Hematopoietic multipotent progenitor cell treated with erythropoietin and hydrocortisone succinate and interleukin-3 and kit ligand, for 4 days (in vitro differentiated cells): ENCODE results near the gene AXL.
A peak's percentile ranks its signal among the peaks of the same experiment; 100 is the strongest.
"Not testable (repeated sequence)": the region's sequence is repeated elsewhere in the genome, so short reads cannot be mapped to it uniquely, and the experiment has no call there.

Experiments
- DNase-seq: peaks from one replicate; pipeline ENCODE4 v3.0.0-alpha.2; 2015

Gene AXL

DNA sequence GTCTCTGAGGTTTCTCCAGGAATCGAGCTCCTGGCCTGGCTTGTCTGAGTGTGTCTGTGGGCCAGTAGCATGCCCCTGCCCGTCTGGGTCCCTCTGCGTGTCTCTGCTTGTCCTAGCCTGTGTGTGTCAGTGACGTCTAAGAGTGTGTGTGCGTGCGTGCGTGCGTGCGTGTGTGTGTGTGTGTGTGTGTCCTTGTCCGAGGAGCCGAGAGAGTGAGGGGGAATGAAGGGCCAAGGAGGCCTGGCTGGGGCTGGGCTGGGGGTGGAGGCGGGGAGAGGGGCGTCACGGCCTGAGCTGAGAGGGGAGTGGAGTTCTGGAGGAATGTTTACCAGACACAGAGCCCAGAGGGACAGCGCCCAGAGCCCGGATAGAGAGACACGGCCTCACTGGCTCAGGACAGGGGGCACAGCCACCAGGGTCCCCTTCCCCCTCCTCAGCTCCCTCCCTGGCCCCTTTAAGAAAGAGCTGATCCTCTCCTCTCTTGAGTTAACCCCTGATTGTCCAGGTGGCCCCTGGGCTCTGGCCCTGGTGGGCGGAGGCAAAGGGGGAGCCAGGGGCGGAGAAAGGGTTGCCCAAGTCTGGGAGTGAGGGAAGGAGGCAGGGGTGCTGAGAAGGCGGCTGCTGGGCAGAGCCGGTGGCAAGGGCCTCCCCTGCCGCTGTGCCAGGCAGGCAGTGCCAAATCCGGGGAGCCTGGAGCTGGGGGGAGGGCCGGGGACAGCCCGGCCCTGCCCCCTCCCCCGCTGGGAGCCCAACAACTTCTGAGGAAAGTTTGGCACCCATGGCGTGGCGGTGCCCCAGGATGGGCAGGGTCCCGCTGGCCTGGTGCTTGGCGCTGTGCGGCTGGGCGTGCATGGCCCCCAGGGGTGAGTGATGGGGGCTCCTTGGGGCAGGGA is at the start of gene AXL:
Gene AXL, plus strand, starts transcription at position 609 of the 893 bp plus-strand sequence. Its CDS starts 170 bp downstream, at position 779.
- DNase-seq, result peak; percentile 37

DNA sequence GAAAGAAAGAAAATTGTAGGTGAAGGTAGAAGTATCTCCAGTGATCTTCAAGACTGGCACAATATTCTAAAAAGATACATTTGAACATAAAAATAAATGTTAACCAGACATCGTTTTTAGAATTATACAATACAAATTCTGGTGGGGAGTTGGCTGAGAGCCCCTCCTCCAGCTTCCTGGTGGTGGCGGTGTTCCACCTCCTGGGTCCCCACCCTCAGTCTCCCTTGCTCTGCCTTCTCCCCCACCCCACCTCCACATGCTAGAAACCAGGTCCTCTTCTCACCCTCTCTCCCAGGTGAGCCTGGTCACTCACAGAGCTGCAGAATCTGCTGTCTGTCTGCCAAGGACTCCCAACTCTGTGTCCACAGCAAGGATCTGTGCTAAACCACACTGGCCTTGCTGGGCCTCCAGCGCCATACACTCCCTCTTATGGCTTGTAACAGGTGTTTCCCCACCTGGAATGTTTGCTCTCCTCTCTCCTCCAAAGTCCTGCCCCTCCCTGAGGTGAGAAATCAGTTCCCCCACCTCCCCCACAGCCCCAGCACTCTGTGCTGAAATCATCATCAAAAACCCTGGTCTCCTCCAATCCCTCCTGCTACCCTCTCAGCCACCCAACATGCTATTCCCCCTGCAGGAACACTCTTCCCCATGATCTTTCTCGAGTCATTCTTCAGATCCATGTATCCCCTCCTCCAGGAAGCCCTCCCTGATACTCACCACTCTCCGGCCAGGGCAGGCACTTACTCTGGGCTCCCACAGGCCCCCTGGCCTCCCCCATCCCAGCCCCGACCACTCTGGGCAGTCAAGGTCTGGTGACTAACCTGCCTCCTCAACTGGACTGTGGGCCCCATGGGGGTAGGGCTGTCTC is 46.5 kb upstream of the AXL start:
- no peak for DNase-seq

DNA sequence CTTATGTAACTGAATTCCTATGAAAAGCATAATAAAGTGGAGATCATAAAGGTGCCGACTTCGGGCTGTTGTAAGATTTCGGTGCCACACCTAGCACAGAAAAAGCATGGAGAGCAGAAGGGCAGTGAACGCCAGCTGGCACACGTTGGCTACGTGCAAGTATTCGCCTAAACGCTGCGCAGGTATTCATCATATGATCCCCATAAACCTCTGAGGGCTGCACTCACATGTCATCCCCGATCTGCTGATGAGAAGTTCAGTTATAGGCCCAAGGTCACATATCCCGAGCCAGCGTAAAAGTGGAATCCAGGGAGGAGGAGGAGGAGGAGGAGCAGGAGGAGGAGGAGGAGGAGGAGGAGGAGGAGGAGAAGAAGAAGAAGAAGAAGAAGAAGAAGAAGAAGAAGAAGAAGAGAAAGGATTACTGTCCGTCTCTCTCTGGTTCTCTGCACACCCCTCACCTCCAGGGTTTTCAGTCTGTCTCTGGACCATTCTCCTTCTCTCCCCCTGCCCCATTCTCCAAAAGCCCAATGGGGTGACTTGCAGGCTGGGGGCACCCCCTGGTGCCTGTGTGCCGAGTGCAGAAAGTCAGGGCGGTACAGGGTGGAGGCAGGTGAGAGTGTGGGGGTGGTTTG is 44.6 kb upstream of the AXL start:
- DNase-seq, result no peak

DNA sequence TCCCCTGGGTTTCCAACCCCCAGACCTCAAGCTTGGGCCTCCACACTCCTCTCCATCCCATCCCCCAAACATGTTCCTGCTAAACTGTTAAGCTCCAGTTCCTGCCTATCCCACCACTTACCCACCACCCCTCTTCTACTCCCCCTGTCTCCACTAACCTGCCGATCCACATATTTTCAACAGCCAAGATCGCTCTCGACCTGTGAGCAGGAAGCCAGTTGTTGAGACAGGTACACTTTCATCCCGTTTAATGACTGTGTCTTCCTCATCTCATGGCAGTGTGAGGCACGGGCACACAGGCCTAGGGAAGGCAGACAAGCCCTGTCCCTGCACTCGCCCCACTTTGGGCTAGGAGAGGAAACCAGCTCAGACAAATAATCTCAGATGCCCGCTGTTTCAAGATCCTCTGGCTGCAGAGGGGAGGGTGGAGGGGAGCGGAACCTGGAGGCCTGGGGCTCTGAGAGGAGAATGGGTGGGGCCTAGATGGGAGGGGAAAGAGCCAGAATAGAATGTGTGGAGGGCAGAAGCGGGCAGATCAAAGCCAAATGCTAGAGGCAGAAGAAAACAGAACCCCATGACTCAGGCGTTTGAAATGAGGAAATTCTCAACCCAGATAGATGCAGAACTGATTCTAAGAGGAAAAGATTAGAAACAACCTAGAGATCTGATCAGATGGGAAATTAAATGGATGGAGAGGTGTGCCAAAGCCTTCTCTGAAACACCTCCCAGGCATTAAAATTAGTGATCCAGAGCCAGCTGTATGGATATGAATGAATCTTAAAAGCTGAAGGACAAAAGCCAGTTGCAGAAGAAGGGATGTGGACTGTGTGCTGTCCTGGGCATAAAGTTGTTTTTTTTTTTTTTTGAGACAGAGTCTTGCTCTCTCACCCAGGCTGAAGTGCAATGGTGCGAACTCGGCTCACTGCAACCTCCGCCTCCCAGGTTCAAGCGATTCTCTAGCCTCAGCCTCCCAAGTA is 42.9 kb upstream of the AXL start:
- DNase-seq, result peak; percentile 90

DNA sequence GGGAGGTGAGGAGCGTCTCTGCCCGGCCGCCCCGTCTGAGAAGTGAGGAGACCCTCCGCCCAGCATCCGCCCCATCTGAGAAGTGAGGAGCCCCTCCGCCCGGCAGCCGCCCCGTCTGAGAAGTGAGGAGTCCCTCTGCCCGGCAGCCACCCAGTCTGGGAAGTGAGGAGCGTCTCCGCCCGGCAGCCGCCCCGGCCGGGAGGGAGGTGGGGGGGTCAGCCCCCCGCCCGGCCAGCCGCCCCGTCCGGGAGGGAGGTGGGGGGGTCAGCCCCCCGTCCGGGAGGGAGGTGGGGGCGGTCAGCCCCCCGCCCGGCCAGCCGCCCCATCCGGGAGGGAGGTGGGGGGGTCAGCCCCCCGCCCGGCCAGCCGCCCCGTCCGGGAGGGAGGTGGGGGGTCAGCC is 38.9 kb upstream of the AXL start:
- DNase-seq, result not testable (repeated sequence)

- no peak for DNase-seq
These were observed 31.8 kb upstream of the AXL start for GRCh38 chr19:41186971-41187883.

- no peak for DNase-seq
These were observed 31.1 kb upstream of the AXL start for GRCh38 chr19:41187884-41188279.

- no peak for DNase-seq
These were observed 29.5 kb upstream of the AXL start for GRCh38 chr19:41189425-41190065.

DNA sequence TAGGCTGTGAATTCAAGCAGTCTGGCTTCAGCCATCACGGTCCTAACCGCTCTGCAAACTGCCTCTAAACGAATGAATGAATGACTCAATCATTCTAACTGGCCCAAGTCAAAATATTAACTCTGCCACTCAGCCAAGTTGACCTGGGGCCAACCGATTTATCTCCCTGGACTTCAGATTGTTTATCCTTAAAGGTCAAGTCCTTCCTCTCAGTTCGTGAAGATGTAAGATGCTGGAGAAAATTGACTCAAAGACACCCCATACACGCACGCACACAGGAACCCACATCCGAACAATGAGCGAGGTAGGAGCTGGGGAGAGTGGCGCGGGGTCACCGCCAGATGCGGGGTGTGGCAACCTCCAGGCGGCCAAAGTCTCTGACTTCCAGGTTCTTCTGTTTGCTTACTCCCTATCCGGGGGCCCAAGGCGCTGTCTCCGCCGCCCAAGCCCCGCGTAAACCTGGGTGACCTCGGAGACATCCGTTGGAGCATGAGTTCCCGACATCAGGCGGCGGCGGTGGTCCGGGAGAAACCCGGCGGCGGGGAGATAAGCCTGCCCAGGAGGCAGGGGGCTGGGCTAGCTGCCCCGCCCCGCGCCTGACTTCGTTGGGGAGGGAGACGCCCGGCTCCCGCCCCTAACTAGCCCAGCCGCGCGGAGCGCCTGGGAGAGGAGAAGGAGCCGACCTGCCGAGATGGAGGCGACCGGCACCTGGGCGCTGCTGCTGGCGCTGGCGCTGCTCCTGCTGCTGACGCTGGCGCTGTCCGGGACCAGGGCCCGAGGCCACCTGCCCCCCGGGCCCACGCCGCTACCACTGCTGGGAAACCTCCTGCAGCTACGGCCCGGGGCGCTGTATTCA is 26.2 kb upstream of the AXL start, which contains the start of gene CYP2S1:
Gene CYP2S1, plus strand, starts transcription at position 646 of the 856 bp plus-strand sequence. Its CDS starts 46 bp downstream, at position 692.
- peak; percentile 75 for DNase-seq

DNA sequence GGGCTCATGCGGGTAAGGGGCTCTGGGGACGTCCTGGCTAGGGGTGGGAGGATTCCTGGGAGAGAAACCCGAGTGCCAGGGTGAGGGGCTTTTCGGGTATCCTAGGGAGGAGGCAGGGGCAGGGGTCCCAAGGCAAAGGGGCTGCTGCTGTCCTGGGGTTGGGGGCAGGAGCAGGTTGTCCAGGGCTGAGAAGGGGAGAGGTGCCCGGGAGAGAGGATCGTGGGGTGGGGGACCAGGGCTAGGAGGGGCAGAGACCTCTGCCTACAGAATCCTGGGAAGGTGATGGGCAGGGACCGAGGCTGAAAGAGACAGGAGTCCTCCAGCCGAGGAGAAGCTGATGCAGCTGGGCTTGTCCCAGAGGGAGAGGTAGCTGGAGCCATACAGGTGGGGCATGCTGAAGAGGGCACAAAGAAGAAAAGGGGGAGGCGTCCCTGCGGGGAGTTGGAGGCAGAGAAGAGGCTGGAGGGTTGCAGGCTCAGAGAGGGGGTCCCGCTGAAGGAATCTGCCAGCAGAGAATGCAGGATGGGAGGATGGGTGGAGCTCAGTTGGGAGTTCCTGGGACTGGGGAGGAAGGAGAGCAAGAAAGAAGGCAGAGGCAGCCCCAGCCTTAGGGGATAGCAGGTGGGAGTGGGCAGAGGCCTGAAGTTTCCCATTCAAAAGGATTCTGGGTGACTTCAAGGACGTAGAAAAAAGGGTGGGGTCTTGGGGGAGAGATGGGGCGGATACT is 25.4 kb upstream of the AXL start:
- no peak for DNase-seq

GRCh38 chr19:41194157-41194552 is 24.9 kb upstream of the AXL start:
- peak; percentile 34 for DNase-seq

- DNase-seq, result no peak
These were observed 23.1 kb upstream of the AXL start for GRCh38 chr19:41195675-41196497.

DNA sequence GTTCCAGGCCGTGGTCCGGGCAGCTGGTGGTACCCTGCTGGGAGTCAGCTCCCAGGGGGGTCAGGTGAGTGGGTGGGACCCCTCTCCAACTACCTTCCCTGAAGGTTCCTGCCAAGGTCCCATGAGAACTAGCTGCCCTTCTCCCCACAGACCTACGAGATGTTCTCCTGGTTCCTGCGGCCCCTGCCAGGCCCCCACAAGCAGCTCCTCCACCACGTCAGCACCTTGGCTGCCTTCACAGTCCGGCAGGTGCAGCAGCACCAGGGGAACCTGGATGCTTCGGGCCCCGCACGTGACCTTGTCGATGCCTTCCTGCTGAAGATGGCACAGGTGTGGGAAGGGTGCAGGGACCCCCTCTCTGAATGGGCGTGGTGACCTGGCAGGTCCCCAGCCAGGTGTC is 20.5 kb upstream of the AXL start:
- no peak for DNase-seq

- no peak for DNase-seq
These were observed 15.7 kb upstream of the AXL start for GRCh38 chr19:41203371-41203770.

DNA sequence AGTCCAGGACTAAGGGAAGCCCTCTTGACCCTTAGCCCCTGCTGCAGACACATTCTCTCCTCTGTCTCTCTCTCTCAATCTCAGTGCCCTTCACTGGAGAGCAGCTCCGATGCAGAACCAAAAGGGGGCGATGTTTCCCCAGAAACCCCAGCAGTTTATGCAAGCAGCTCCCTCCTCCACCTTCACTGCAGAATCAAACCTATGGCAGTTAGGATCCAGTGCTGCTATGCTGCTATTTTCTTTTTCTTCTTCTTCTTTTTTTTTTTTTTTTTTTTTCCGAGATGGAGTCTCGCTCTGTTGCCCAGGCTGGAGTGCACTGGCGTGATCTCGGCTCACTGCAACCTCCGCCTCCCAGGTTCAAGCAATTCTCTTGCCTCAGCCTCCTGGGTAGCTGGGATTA is 14.7 kb upstream of the AXL start:
- DNase-seq, result peak; percentile 93

GRCh38 chr19:41205995-41206394 is 13.0 kb upstream of the AXL start:
- no peak for DNase-seq

GRCh38 chr19:41206456-41206855 is 12.6 kb upstream of the AXL start:
- no peak for DNase-seq
